Measurements from ENCODE around the gene MYO18B.

Gene MYO18B

GRCh38 chr22:25817092-25817943, 75.3 kb downstream of the MYO18B start:
- TF ChIP-seq YY1 (IDR thresholded peaks at IDR 0.05; ENCODE audit: low read depth) (no peak), USF1 (IDR thresholded peaks at IDR 0.05) (no peak), RAD21 (IDR thresholded peaks at IDR 0.05; ENCODE audit: low read depth) (no peak), TAF1 (IDR thresholded peaks at IDR 0.05; ENCODE audit: low read depth) (no peak), ZBTB7A (IDR thresholded peaks at IDR 0.05; ENCODE audit: low read depth) (no peak), TEAD4 (IDR thresholded peaks at IDR 0.05) (no peak), MAX (IDR thresholded peaks at IDR 0.05) (no peak), EGR1 (IDR thresholded peaks at IDR 0.05) (no peak), EP300 (IDR thresholded peaks at IDR 0.05; ENCODE audit: borderline replicate concordance) (no peak), FOXM1 (IDR thresholded peaks at IDR 0.05; ENCODE audit: borderline replicate concordance, low read depth) (no peak), NFIC (IDR thresholded peaks at IDR 0.05) (no peak), CEBPB (IDR thresholded peaks at IDR 0.05) (no peak), REST (IDR thresholded peaks at IDR 0.05; ENCODE audit: low read depth) (no peak), TCF12 (IDR thresholded peaks at IDR 0.05; ENCODE audit: low read depth) (no peak), CREB1 (IDR thresholded peaks at IDR 0.05; ENCODE audit: low read depth) (no peak)

GRCh38 chr22:25818541-25818940, 76.6 kb downstream of the MYO18B start:
- TF ChIP-seq TAF1 (IDR thresholded peaks at IDR 0.05; ENCODE audit: low read depth) (no peak), NFIC (IDR thresholded peaks at IDR 0.05) (no peak), REST (IDR thresholded peaks at IDR 0.05; ENCODE audit: low read depth) (no peak), EGR1 (IDR thresholded peaks at IDR 0.05) (no peak), ZBTB7A (IDR thresholded peaks at IDR 0.05; ENCODE audit: low read depth) (no peak), USF1 (IDR thresholded peaks at IDR 0.05) (no peak), TCF12 (IDR thresholded peaks at IDR 0.05; ENCODE audit: low read depth) (no peak)

GRCh38 chr22:25822344-25822743, 80.4 kb downstream of the MYO18B start:
- TF ChIP-seq NFIC (IDR thresholded peaks at IDR 0.05) (no peak), TAF1 (IDR thresholded peaks at IDR 0.05; ENCODE audit: low read depth) (no peak), TEAD4 (IDR thresholded peaks at IDR 0.05) (no peak), EP300 (IDR thresholded peaks at IDR 0.05; ENCODE audit: borderline replicate concordance) (no peak), CEBPB (IDR thresholded peaks at IDR 0.05) (no peak), REST (IDR thresholded peaks at IDR 0.05; ENCODE audit: low read depth) (no peak), MAX (IDR thresholded peaks at IDR 0.05) (no peak), FOXM1 (IDR thresholded peaks at IDR 0.05; ENCODE audit: borderline replicate concordance, low read depth) (no peak), CREB1 (IDR thresholded peaks at IDR 0.05; ENCODE audit: low read depth) (no peak), USF1 (IDR thresholded peaks at IDR 0.05) (no peak), EGR1 (IDR thresholded peaks at IDR 0.05) (no peak)

- TF ChIP-seq ZBTB7A (IDR thresholded peaks at IDR 0.05; ENCODE audit: low read depth) = no peak
- no peak for TF ChIP-seq REST (IDR thresholded peaks at IDR 0.05; ENCODE audit: low read depth)
- TF ChIP-seq CREB1 (IDR thresholded peaks at IDR 0.05; ENCODE audit: low read depth) = no peak
- TF ChIP-seq EGR1 (IDR thresholded peaks at IDR 0.05) = no peak
- no peak for TF ChIP-seq MAX (IDR thresholded peaks at IDR 0.05)
- no peak for TF ChIP-seq TAF1 (IDR thresholded peaks at IDR 0.05; ENCODE audit: low read depth)
- TF ChIP-seq TCF12 (IDR thresholded peaks at IDR 0.05; ENCODE audit: low read depth) = no peak
- TF ChIP-seq USF1 (IDR thresholded peaks at IDR 0.05) = no peak
- no peak for TF ChIP-seq NFIC (IDR thresholded peaks at IDR 0.05)
- no peak for TF ChIP-seq FOXM1 (IDR thresholded peaks at IDR 0.05; ENCODE audit: borderline replicate concordance, low read depth)
- TF ChIP-seq YY1 (IDR thresholded peaks at IDR 0.05; ENCODE audit: low read depth) = no peak
- no peak for TF ChIP-seq EP300 (IDR thresholded peaks at IDR 0.05; ENCODE audit: borderline replicate concordance)
- TF ChIP-seq TEAD4 (IDR thresholded peaks at IDR 0.05) = no peak
- TF ChIP-seq CEBPB (IDR thresholded peaks at IDR 0.05) = no peak
- TF ChIP-seq RAD21 (IDR thresholded peaks at IDR 0.05; ENCODE audit: low read depth) = no peak
Measured at GRCh38 chr22:25823276-25823675, 81.3 kb downstream of the MYO18B start.
